ENCODE data around the gene FOXF2.

Gene FOXF2

DNA sequence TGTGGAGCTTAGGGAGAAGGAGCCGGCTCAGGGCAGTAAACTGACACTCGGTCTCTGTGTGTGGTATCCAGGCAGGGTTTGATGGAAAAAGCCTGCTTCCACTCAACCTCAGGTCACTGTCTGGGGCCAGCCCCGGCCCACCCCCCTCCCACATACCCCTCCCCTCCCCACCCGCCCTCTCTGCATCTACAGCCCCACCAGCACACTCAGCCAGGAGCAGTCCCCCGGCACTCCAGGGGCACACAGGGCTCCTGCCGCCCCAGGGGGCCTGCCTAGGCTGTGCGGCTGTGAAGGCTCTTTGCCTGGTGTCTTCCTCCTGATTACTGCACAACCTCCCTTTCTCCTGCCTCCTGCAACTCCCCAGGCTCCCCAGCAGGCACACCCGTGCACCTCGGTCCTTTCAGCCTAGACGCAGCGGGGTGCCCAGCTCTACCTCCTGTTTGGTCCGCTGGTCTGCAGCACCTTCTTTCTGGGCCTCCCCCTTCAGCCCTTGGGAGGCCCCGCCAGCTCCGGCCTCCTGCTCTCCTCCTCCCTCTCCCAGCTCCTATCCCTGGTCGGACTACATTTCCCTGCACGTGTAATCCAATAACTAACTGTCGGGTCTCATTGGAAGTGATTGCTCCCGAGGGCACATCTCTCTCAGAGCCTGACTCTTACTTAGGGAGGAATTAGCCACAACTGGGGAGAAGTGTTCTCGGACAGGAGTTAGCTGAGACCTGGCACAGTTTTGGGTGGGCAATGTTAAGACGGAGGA, 1.3 kb upstream of the FOXF2 start:
- H3K4me3 ChIP-seq (ENCODE audit: low read depth, low read length), result peak overlapping the region; percentile 71
- DNase-seq (ENCODE audit: low read depth), result peak; percentile 75
- TF ChIP-seq, protein P1, sequence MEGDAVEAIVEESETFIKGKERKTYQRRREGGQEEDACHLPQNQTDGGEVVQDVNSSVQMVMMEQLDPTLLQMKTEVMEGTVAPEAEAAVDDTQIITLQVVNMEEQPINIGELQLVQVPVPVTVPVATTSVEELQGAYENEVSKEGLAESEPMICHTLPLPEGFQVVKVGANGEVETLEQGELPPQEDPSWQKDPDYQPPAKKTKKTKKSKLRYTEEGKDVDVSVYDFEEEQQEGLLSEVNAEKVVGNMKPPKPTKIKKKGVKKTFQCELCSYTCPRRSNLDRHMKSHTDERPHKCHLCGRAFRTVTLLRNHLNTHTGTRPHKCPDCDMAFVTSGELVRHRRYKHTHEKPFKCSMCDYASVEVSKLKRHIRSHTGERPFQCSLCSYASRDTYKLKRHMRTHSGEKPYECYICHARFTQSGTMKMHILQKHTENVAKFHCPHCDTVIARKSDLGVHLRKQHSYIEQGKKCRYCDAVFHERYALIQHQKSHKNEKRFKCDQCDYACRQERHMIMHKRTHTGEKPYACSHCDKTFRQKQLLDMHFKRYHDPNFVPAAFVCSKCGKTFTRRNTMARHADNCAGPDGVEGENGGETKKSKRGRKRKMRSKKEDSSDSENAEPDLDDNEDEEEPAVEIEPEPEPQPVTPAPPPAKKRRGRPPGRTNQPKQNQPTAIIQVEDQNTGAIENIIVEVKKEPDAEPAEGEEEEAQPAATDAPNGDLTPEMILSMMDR (conservative IDR thresholded peaks at IDR 0.05; ENCODE audit: low read depth, low read length), result peak; percentile 10

DNA sequence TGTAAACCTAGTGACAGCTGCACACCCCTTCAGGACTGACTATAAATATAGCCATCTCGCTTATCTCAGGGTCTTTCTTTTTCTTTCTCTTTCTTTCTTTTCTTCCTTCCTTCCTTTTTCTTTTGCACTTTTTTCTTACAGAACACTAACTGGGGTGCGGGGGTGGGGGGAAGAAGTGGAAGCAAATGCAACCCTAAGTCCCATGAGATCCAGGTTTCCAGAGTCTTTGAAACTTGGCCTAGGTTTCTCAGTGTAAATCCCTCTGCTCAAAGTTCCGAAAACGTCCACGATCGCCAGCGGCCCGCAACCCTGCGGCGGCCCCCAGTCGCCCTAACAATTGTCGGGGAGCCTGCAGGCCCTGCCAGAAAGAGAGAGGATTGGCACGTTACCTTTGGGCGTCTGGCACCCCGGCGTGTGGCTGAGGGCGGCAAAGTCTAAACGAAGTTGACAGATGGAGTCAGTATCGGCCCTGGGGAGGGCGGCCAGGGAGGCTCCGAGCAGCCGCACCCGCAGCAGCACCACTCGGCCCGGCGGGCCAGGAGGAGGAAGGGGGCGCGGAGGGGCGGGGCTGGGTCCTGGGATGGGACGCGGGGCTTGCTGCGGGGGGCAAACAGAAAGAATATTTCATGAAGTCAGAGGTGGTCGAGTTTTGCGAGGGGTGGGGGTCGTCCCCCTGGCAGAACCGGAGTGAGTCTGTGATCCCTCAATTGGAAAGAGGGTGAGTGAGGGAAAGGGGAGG, 577 bp upstream of the FOXF2 start:
- no peak for DNase-seq (ENCODE audit: low read depth)
- H3K4me3 ChIP-seq (ENCODE audit: low read depth, low read length), result peak overlapping the region; percentile 71

DNA sequence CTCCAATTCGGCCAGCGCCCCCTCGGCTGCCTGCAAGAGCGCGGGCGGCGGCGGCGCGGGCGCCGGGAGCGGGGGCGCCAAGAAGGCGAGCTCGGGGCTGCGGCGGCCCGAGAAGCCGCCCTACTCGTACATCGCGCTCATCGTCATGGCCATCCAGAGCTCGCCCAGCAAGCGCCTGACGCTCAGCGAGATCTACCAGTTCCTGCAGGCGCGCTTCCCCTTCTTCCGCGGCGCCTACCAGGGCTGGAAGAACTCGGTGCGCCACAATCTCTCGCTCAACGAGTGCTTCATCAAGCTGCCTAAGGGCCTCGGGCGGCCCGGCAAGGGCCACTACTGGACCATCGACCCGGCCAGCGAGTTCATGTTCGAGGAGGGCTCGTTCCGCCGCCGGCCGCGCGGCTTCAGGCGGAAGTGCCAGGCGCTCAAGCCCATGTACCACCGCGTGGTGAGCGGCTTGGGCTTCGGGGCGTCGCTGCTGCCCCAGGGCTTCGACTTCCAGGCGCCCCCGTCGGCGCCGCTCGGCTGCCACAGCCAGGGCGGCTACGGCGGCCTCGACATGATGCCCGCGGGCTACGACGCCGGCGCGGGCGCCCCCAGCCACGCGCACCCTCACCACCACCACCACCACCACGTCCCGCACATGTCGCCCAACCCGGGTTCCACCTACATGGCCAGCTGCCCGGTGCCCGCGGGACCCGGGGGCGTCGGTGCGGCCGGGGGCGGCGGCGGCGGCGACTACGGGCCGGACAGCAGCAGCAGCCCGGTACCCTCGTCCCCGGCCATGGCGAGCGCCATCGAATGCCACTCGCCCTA, 963 bp downstream of the FOXF2 start:
- H3K4me3 ChIP-seq (ENCODE audit: low read depth, low read length), result peak overlapping the region; percentile 71
- peak; percentile 79 for DNase-seq (ENCODE audit: low read depth)
- TF ChIP-seq, protein P1 (conservative IDR thresholded peaks at IDR 0.05; ENCODE audit: low read depth, low read length), result no peak

More for the DNA sequence above, 577 bp upstream of the FOXF2 start:
- TF ChIP-seq, protein P1 (conservative IDR thresholded peaks at IDR 0.05; ENCODE audit: low read depth, low read length), result no peak

DNA sequence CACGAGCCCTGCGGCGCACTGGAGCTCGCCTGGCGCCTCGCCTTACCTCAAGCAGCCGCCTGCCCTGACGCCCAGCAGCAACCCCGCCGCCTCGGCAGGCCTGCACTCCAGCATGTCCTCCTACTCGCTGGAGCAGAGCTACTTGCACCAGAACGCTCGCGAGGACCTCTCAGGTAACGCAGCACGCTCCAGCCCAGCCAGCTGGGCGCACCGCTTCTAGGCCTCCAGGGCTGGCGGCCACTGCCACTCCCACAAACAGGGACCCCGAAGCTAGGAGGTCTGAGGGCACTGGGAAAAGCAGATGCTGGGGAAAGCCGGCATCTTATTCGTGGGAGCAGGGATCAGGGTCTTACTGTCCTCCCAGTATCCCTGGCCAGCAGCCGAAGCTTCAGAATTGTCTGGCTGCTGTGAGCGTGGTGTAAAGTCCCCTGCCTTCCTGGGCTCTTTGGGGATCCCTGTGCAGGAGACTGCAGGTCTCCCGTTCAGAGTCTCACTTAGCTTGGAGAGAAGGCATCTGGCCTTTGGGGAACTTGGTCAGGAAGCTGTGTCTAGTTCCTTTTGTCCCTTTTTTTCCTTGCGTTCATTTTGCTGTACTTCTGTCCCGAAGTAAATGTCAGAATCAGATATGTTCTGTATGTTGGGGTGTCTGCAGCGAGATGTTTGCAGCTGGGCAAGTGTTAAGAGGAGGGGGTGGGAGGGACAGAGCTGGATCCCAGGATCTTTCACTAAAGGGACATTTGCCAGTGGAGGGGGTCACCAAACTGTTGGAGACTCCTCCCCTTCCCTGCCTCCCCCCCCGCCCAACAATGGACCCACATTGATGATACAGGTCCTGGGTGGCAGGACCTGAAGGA, 1.8 kb downstream of the FOXF2 start:
- H3K4me3 ChIP-seq (ENCODE audit: low read depth, low read length), result peak overlapping the region; percentile 71
- DNase-seq (ENCODE audit: low read depth), result peak; percentile 68
- TF ChIP-seq, protein P1 (conservative IDR thresholded peaks at IDR 0.05; ENCODE audit: low read depth, low read length), result no peak

DNA sequence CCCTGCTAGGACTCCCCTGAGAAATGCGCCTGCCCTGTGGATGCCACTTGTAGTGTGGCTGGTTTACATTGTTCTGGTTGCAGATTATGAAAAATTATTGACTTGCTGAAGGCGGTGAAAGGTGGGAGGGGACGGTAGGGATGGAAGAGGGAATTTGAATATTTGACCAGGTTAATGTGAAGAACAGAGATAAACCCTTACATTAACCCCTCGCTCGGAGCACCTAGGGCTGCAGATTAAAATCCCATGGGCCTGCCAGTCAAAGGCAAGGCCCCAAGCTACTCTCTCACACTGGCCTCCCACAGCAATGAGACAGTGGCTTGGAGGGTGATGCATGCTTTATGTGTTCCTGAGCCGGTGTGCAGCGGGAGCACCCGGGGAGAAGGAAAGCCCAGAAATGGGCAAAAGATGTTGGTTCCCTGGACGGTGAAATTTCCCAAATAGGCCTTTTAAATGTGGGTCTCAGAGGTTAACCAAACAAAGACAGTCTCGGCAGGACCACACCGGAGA, 2.5 kb downstream of the FOXF2 start:
- peak overlapping the region; percentile 71 for H3K4me3 ChIP-seq (ENCODE audit: low read depth, low read length)
- peak; percentile 47 for DNase-seq (ENCODE audit: low read depth)
- TF ChIP-seq, protein P1 (conservative IDR thresholded peaks at IDR 0.05; ENCODE audit: low read depth, low read length), result no peak

All from choroid plexus epithelial cell (primary cell).